GM19025 (cell line): Measurements from ENCODE around the gene CHD9.
"Not testable (repeated sequence)": the region's sequence is repeated elsewhere in the genome, so short reads cannot be mapped to it uniquely, and the experiment has no call there.

Source experiments
- ATAC-seq: cut with Tn5 transposase; IDR thresholded peaks from one replicate; pipeline ENCODE4 v1.9.1; 2021; ENCODE audit warnings: mild to moderate bottlenecking, low read depth, moderate library complexity; ENCODE audit not compliant: unreplicated experiment

The CHD9 gene

DNA sequence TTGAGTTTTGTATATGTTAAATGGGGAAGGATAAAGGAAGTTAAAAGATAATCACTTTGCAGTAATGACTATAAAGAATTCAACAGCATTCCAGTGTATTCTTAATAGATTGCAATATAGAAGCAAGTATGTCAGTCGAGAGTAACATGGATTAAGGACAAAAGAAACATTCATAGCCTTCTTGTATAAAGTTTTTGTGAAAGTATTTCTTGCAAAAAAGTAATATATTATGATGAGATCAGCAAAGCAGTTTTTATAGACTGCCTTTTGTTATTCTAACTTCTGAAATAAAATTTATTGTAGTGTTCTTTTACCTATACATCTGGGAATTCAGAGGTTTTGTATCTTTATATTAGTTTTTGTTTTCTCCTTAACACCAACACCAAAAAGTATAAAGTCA is 194.5 kb downstream of the CHD9 start:
- no peak for ATAC-seq

- no peak for ATAC-seq
These were observed 202.2 kb downstream of the CHD9 start for GRCh38 chr16:53257001-53257400.

DNA sequence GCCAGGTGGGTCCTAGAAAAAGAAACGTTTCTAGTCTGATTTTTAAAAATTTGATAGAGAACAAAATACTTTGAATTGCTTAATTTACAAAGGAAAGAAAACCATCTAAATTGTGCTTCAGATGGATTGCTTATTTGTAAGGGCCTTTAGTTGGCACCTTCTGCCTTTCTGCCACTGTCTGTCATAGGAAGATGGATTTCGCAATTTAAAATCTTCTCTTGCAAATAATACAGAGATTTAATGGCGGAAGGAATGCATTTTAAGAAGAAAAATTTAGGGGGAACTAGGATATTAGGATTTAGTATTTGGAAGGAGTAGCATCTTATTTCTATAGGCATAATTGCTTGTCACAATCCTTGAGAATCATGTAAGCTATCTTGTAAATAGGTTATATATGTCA is 204.0 kb downstream of the CHD9 start:
- no peak for ATAC-seq

- ATAC-seq, result no peak
These were observed 206.5 kb downstream of the CHD9 start for GRCh38 chr16:53261276-53261675.

GRCh38 chr16:53262645-53263044 is 207.9 kb downstream of the CHD9 start:
- ATAC-seq, result no peak

GRCh38 chr16:53266156-53266555 is 211.4 kb downstream of the CHD9 start:
- ATAC-seq, result no peak

- not testable (repeated sequence) for ATAC-seq
These were observed 223.7 kb downstream of the CHD9 start for GRCh38 chr16:53278498-53278897.

DNA sequence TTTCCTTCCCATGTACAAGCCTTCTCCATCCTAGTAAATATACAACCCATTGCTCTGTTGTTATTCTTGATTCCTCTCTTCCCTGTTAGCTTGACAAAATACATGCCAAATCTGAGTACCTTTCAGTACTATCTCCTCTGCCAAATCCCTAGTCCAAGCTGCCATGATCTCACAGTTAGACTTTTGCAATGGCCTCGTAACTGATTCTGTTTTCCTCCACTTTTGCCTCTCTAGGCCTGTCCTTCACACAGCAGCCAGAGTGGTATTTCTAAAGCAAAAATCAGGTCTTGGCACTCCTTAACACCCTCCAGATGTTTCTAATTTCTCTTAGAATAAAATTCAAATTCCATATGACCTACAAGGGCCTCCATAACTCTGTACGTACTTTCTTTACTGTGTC is 226.5 kb downstream of the CHD9 start:
- no peak for ATAC-seq

DNA sequence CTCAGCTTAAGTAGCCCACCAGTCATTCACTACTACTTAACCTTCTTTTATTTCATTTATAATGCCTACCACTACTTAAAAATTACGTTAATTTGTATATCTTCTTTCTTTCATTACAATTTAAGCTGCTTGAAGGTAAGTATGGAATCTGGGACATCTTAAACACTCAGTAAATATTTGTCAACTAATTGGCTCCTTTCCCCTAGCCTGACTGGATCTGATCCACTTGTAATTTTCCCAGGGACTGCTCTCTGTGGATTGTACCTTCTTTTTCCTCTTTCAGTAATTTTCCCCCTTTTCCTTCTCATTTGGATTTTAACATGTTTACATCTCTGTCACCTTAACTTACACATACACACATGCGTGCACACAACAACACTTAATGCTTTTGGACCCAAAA is 227.1 kb downstream of the CHD9 start:
- ATAC-seq, result no peak

DNA sequence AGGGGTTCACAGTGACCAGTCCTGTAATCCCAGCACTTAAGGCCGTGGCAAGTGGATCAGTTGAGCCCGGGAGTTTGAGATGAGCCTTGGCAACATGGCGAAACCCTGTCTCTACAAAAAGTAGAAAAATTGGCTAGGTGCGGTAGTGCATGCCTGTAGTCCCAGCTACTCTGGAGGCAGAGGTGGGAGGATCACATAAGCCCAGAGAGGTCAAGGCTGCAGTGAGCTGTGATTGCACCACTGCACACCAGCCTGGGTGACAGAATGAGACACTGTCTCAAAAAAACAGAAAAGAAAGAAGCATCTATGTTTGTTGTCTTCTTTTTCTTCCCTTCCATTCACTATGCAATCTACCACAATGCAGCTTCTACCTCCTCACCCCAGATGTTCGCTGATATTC is 227.5 kb downstream of the CHD9 start:
- no peak for ATAC-seq

DNA sequence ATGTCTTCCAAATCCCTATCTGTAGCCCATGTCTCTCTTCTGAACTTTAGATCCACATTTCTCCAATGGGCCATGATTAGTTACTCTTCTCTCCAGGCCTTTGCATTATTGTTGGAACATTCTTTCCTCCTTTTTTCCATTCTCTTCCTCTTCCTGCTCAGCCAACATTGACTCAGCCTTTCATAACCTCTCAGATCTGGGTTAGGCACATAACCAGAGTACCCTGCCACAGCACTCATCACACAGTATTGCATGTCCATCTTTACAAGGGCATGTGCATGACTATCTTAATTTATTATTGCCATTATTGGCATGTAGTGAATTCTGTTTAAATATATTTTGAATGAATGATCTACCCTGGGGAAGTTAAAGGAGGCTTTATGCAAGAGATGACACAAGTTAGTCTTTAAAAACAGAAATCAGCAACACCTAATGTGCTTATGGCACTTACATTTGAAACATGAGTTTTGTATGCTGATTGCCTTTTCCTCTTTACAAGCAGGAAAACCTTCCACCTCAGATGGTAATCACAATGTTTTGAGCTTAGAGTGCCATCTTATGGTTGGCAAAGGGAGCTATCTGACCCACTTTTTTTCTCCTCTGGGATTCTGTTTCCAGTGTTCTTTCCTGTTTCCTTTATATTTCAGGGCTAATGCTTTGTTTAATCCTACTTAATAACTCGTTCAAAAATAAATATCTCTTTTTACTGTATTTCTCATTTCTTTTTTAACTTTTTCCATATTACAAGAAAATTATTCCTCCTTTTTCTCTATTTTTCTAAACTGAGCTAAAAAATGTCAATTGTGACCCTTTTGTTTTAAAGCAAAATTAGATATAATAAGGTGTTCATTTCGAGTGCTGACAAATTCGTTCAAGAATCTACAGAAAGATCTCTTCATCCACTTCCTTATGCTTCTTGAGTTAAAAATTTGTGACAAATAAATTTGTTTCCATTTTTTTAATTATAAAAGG is 228.5 kb downstream of the CHD9 start:
- ATAC-seq, result no peak

GRCh38 chr16:53285236-53285635 is 230.4 kb downstream of the CHD9 start:
- ATAC-seq, result no peak

DNA sequence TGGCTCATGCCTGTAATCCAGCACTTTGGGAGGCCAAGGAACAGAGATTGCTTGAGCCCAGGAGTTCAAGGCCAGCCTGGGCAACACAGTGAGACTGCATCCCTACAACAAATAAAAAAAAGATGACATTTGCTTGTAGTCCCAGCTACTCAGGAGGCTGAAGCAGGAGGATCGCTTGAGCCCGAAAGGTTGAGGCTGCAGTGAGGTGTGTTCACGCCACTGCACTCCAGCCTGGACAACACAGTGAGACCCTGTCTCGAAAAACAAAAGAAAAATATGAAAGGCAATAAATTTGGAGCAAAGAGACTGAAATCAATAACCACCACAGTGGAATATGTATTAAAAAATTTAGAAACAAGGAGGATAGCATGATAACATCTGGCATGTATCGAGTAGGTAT is 235.7 kb downstream of the CHD9 start:
- no peak for ATAC-seq

- no peak for ATAC-seq
These were observed 237.1 kb downstream of the CHD9 start for GRCh38 chr16:53291757-53292392.

DNA sequence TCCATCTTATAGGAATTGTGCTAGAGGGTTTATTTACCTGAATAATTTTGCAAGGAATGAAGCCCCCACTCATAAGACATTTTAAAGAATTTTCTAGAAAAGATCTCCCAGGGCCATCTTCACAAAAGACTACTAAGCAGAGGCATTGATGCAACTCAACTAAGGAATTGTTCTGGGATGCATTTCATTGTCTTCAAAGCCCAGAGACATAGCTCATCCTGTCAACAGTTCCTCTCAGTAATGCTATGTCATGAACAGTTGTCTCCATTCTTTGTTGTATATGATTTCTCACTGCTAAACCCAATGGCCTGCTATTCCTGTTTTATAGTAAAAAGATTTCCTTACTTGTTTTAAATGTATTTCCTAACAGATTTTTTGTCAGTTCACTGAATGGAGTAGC is 242.7 kb downstream of the CHD9 start:
- ATAC-seq, result no peak

GRCh38 chr16:53304334-53304733 is 249.5 kb downstream of the CHD9 start:
- no peak for ATAC-seq

DNA sequence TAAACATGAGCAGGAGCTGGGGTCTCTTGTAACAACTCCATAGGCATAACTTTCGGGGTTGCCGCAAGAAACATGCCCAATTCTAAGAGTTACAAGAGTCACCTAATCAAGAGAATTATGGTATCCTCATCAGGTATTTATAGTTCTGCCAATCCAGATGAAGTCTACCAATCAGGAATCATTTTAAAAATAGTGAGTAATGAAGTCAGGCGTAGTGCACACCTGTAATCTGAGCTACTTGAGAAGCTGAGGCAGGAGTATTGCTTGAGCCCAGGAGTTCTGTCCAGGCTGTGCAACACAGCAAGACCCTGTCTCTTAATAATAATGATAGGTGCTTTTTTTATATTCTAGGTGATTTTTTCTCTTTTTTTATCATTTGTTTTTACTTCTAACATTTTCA is 251.0 kb downstream of the CHD9 start:
- ATAC-seq, result no peak

DNA sequence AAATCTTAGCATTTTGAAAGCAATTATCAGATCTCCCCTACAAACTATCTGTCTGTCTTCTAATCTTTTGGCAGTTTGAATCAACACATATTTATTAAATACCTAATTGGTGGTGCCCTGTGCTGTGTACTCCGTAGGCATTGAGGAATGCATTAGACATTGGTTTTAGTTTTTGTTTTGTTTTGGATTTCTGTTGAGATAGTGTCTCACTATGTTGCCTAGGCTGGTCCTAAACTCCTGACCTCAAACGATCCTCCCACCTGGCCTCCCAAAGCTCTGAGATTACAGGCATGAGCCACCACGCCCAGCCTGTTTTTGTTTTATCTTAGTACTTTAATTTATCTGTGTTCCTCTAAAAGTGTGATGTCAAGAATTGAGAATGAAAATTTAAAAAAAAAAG is 254.7 kb downstream of the CHD9 start:
- no peak for ATAC-seq

GRCh38 chr16:53320992-53321391 is 266.2 kb downstream of the CHD9 start:
- ATAC-seq, result no peak

GRCh38 chr16:53323924-53324323 is 269.1 kb downstream of the CHD9 start:
- ATAC-seq, result no peak

- not testable (repeated sequence) for ATAC-seq
These were observed 276.2 kb downstream of the CHD9 start for GRCh38 chr16:53330991-53331390.

DNA sequence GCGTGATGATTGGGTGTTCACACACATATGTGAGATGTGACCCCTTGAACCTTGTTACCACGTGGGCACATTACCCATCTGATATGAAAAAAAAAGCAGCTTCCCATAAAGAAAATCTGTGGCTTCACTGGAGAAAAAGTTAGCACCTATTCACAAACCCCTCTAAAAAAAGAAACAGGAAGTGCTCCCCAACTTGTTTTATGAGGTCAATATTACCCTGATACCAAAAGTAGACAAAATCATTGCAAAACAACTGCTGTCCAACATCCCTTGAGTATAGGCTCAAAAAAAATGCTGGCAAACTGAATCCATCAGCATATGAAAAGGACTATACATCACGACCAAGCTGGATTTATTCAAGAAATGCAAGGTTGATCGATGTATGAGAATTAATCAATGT is 279.8 kb downstream of the CHD9 start:
- no peak for ATAC-seq
